Neutrophil (primary cell): ENCODE results near the gene CENPK.
A peak's percentile ranks its signal among the peaks of the same experiment; 100 is the strongest.
"Not testable (repeated sequence)": the region's sequence is repeated elsewhere in the genome, so short reads cannot be mapped to it uniquely, and the experiment has no call there.

Experiments used
- H3K27ac ChIP-seq: fragments of 200-600 bp; sonication (generic); 2 replicates; pipeline ENCODE4 v1.5.1; 2016; ENCODE audit warnings: mild to moderate bottlenecking, moderate library complexity
- H3K27me3 ChIP-seq: fragments of 200-600 bp; sonication (generic); 2 replicates; pipeline ENCODE4 v1.6.0; 2016; ENCODE audit warnings: mild to moderate bottlenecking
- H3K36me3 ChIP-seq: fragments of 200-600 bp; sonication (generic); 2 replicates; pipeline ENCODE4 v1.5.1; 2017
- H3K4me1 ChIP-seq, 2 experiments: fragments of 200-600 bp in 1 of 2; sonication (generic) in 1 of 2; 1 replicate in 1 of 2; 2 replicates in 1 of 2; pipeline versions ENCODE4 v1.5.1 to v1.6.1; 2013 to 2016; ENCODE audit warnings: low read depth in 1 of 2, low read length in 1 of 2, mild to moderate bottlenecking in 1 of 2, moderate library complexity in 1 of 2; ENCODE audit not compliant: control insufficient read depth in 1 of 2, insufficient read depth in 1 of 2
- H3K4me3 ChIP-seq, 2 experiments: fragments of 200-600 bp in 1 of 2; sonication (generic) in 1 of 2; 1 replicate in 1 of 2; 2 replicates in 1 of 2; pipeline ENCODE4 v1.5.1; 2013 to 2016; ENCODE audit warnings: low read depth in 1 of 2, low read length in 1 of 2, mild to moderate bottlenecking in 1 of 2, moderate library complexity in 1 of 2
- H3K9me3 ChIP-seq: fragments of 200-600 bp; sonication (generic); 2 replicates; pipeline ENCODE4 v1.5.1; 2016
- TF ChIP-seq, protein P1 (sequence below): fragments of 200-600 bp; sonication (generic); IDR thresholded peaks from 2 replicates; pipeline ENCODE4 v1.5.1; 2016; ENCODE audit warnings: antibody characterized with exemption

The CENPK gene, protein sequence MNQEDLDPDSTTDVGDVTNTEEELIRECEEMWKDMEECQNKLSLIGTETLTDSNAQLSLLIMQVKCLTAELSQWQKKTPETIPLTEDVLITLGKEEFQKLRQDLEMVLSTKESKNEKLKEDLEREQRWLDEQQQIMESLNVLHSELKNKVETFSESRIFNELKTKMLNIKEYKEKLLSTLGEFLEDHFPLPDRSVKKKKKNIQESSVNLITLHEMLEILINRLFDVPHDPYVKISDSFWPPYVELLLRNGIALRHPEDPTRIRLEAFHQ

GRCh38 chr5:65562731-65563701 is at the start of gene CENPK, which contains the start of gene PPWD1:
Gene CENPK, minus strand, starts transcription at chr5:65563168. Its CDS starts 8,261 bp downstream, at chr5:65554907.
Gene PPWD1, plus strand, starts transcription at chr5:65563296. Its CDS starts 15 bp downstream, at chr5:65563311.
- Histone ChIP-seq H3K27ac (peak within 1 kb of the TSS; percentile 95), H3K4me1 (peaks cover 17 to 33% of the 10 kb centered on the region in 2 experiments), H3K4me3 (peak within 1 kb of the TSS; percentile 82), H3K9me3 (no peaks in the 10 kb centered on the region), H3K36me3 (no peaks in the 10 kb centered on the region), H3K27me3 (no peaks in the 10 kb centered on the region)
- TF ChIP-seq, protein P1, sequence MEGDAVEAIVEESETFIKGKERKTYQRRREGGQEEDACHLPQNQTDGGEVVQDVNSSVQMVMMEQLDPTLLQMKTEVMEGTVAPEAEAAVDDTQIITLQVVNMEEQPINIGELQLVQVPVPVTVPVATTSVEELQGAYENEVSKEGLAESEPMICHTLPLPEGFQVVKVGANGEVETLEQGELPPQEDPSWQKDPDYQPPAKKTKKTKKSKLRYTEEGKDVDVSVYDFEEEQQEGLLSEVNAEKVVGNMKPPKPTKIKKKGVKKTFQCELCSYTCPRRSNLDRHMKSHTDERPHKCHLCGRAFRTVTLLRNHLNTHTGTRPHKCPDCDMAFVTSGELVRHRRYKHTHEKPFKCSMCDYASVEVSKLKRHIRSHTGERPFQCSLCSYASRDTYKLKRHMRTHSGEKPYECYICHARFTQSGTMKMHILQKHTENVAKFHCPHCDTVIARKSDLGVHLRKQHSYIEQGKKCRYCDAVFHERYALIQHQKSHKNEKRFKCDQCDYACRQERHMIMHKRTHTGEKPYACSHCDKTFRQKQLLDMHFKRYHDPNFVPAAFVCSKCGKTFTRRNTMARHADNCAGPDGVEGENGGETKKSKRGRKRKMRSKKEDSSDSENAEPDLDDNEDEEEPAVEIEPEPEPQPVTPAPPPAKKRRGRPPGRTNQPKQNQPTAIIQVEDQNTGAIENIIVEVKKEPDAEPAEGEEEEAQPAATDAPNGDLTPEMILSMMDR = peak; percentile 31

- Histone ChIP-seq H3K9me3 (no peaks in the 10 kb centered on the region), H3K4me3 (no peak overlapping the region), H3K36me3 (peaks cover 83% of the 10 kb centered on the region), H3K27me3 (no peaks in the 10 kb centered on the region), H3K27ac (no peak overlapping the region), H3K4me1 (no peaks in the 10 kb centered on the region)
- TF ChIP-seq, protein P1 = no peak
Observed at GRCh38 chr5:65612298-65612907, 49.4 kb upstream of the CENPK start.

DNA sequence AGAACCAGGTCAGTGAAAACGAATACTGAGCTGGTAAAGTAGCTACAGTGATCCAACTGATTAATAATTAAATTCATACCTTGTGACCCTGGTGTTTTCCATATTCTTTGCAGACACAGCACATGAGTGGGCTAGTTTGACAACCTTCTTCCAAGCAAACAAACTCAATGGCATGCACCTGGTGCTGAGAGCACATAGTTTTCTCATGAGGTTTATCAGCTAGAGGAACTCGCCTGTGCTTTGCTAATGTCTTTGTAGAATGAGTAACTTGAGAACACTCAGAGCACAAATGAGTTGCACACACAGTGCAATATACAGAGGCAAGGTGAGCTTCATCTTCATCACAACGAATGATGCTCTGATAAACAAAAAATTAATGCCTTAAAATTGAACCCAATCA is 48.6 kb upstream of the CENPK start:
- peaks cover 88% of the 10 kb centered on the region for H3K36me3 ChIP-seq
- no peaks in the 10 kb centered on the region for H3K9me3 ChIP-seq
- no peak overlapping the region for H3K27ac ChIP-seq
- no peaks in the 10 kb centered on the region for H3K27me3 ChIP-seq
- no peaks in the 10 kb centered on the region for H3K4me1 ChIP-seq
- TF ChIP-seq, protein P1 = no peak
- no peak overlapping the region for H3K4me3 ChIP-seq

GRCh38 chr5:65601761-65602160 is 38.8 kb upstream of the CENPK start:
- not testable (repeated sequence) for H3K27me3 ChIP-seq, H3K27ac ChIP-seq, H3K4me3 ChIP-seq, H3K9me3 ChIP-seq
- Histone ChIP-seq H3K4me1 (peaks cover 8 to 11% of the 10 kb centered on the region in 2 experiments), H3K36me3 (peaks cover 59% of the 10 kb centered on the region)

DNA sequence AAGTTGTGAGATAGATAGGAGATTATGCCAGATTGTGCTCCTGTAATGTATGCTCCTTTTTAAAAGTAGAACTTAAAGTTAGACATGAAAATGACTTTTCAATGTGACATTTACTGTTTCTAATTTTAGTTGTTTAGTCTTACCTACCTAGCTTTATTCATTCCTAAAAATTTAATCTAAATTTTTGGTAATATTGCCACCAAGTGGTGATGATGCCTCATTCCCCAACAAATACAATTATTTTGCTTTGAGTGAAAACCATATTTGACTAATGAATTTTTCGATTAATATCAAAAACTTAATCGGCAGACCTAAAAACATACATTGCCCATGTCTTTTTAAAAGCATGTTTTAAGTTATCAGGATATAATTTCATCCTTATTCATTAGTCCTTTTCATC is 25.7 kb upstream of the CENPK start:
- H3K27me3 ChIP-seq = no peaks in the 10 kb centered on the region
- TF ChIP-seq, protein P1 = no peak
- no peaks in the 10 kb centered on the region for H3K9me3 ChIP-seq
- H3K36me3 ChIP-seq = peaks cover 96% of the 10 kb centered on the region
- H3K4me1 ChIP-seq = no peaks in the 10 kb centered on the region
- H3K27ac ChIP-seq = no peak overlapping the region
- H3K4me3 ChIP-seq = no peak overlapping the region
